Astrocyte (in vitro differentiated cells and primary cell): ENCODE data around the gene GCM1. TPM values are rescaled to one million over a fixed set of nuclear protein-coding genes. Genes with fewer than 3 reads are reported as not detected.

ENCODE experiments used
- DNase-seq: peaks from one replicate; pipeline ENCODE4 v3.0.0-alpha.2; 2010; ENCODE audit warnings: low read depth
- FAIRE-seq: peaks from 2 replicates; lab custom pipeline; 2011; peaks lifted over from hg19 to GRCh38; lab: Jason Lieb, UNC
- H2AFZ ChIP-seq: 2 replicates; pipeline ENCODE4 v1.6.0; 2012; ENCODE audit warnings: low read depth, low read length, inconsistent platforms
- H3K27ac ChIP-seq: 2 replicates; pipeline ENCODE4 v1.5.1; 2011; ENCODE audit warnings: low read depth, low read length, inconsistent platforms
- H3K27me3 ChIP-seq: 2 replicates; pipeline ENCODE4 v1.6.0; 2011; ENCODE audit warnings: low read length, inconsistent platforms; ENCODE audit not compliant: insufficient read depth
- H3K36me3 ChIP-seq: 2 replicates; pipeline ENCODE4 v1.5.1; 2011; ENCODE audit warnings: low read length, inconsistent platforms; ENCODE audit not compliant: insufficient read depth
- H3K4me1 ChIP-seq: 2 replicates; pipeline ENCODE4 v1.5.1; 2011; ENCODE audit warnings: low read length, inconsistent platforms; ENCODE audit not compliant: insufficient read depth
- H3K4me2 ChIP-seq: 2 replicates; pipeline ENCODE4 v1.6.0; 2012; ENCODE audit warnings: low read length, inconsistent platforms
- H3K4me3 ChIP-seq: 2 replicates; pipeline ENCODE4 v1.5.1; 2011; ENCODE audit warnings: low read depth, mild to moderate bottlenecking, low read length, inconsistent platforms; ENCODE audit not compliant: insufficient read depth
- H3K79me2 ChIP-seq: 2 replicates; pipeline ENCODE4 v1.6.0; 2012; ENCODE audit warnings: mild to moderate bottlenecking, low read length, inconsistent platforms; ENCODE audit not compliant: insufficient read depth
- H3K9ac ChIP-seq: 2 replicates; pipeline ENCODE4 v1.6.0; 2012; ENCODE audit warnings: mild to moderate bottlenecking, low read length, inconsistent platforms
- H3K9me3 ChIP-seq: 2 replicates; pipeline ENCODE4 v1.5.1; 2012; ENCODE audit warnings: low read depth, mild to moderate bottlenecking, low read length, inconsistent platforms; ENCODE audit not compliant: insufficient read depth
- H4K20me1 ChIP-seq: 2 replicates; pipeline ENCODE4 v1.6.0; 2012; ENCODE audit warnings: low read length, inconsistent platforms; ENCODE audit not compliant: insufficient read depth
- H3K27ac Mint-ChIP-seq: one replicate; pipeline ENCODE4 v1.8.0; 2021; ENCODE audit warnings: mild to moderate bottlenecking, mixed read lengths; ENCODE audit not compliant: unreplicated experiment
- H3K27me3 Mint-ChIP-seq: one replicate; pipeline ENCODE4 v1.8.0; 2021; ENCODE audit warnings: low read depth, mixed read lengths; ENCODE audit not compliant: unreplicated experiment
- H3K36me3 Mint-ChIP-seq: one replicate; pipeline ENCODE4 v1.8.0; 2021; ENCODE audit warnings: low read depth, mixed read lengths; ENCODE audit not compliant: unreplicated experiment
- H3K4me1 Mint-ChIP-seq: one replicate; pipeline ENCODE4 v1.8.0; 2021; ENCODE audit warnings: low read depth, mixed read lengths; ENCODE audit not compliant: unreplicated experiment
- H3K4me3 Mint-ChIP-seq: one replicate; pipeline ENCODE4 v1.8.0; 2021; ENCODE audit warnings: mild to moderate bottlenecking, moderate library complexity, mixed read lengths; ENCODE audit not compliant: unreplicated experiment
- H3K9me3 Mint-ChIP-seq: one replicate; pipeline ENCODE4 v1.8.0; 2021; ENCODE audit warnings: mild to moderate bottlenecking, mixed read lengths; ENCODE audit not compliant: unreplicated experiment
- EZH2 ChIP-seq: IDR thresholded peaks from 2 replicates; pipeline ENCODE4 v1.6.1; 2012; ENCODE audit warnings: mild to moderate bottlenecking, low read length, inconsistent platforms; ENCODE audit not compliant: insufficient read depth
- total RNA-seq: library from RNA; stranded (reverse); gene quantifications from 2 replicates; pipeline ENCODE4 v1.2.1, GENCODE V29; 2021
- TF ChIP-seq, protein P1 (sequence below): IDR thresholded peaks from 2 replicates; pipeline ENCODE4 v1.5.1; 2011; ENCODE audit warnings: low read depth, mild to moderate bottlenecking, inconsistent platforms, low read length, moderate library complexity; ENCODE audit not compliant: insufficient read depth

The GCM1 gene
- total RNA-seq, 1 donor from 2014 or later, result not detected

DNA sequence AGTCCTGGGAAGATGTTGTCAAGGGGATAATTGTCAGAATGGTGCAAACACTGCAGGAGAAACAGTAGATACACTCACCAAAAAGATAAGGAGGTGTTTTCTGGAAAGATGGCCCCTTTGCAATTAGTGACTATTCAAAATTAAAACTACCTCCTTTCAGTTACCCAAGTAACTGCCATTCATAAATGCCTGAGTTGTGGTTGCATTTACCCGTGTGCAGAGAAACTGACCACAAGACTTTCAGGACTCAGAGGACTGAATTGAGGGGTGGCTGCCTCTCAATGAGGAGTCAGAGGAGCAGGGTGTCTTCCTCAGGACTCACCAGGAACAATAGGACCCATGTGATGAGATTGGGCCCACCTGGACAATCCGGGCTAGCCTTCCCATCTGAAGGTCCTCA is 39.0 kb downstream of the GCM1 start:
- FAIRE-seq (no peak), DNase-seq (no peak)
- no peaks in the 10 kb centered on the region for H3K4me1 ChIP-seq
- no peaks in the 10 kb centered on the region for H3K27me3 ChIP-seq
- H2AFZ ChIP-seq, result no peak overlapping the region
- H3K9me3 ChIP-seq, result no peaks in the 10 kb centered on the region
- H3K79me2 ChIP-seq, result no peaks in the 10 kb centered on the region
- Mint-ChIP-seq H3K27ac (no peak overlapping the region), H3K9me3 (no peaks in the 10 kb centered on the region), H3K27me3 (no peaks in the 10 kb centered on the region), H3K4me1 (no peaks in the 10 kb centered on the region), H3K36me3 (no peaks in the 10 kb centered on the region), H3K4me3 (no peak overlapping the region)
- TF ChIP-seq, protein P1, sequence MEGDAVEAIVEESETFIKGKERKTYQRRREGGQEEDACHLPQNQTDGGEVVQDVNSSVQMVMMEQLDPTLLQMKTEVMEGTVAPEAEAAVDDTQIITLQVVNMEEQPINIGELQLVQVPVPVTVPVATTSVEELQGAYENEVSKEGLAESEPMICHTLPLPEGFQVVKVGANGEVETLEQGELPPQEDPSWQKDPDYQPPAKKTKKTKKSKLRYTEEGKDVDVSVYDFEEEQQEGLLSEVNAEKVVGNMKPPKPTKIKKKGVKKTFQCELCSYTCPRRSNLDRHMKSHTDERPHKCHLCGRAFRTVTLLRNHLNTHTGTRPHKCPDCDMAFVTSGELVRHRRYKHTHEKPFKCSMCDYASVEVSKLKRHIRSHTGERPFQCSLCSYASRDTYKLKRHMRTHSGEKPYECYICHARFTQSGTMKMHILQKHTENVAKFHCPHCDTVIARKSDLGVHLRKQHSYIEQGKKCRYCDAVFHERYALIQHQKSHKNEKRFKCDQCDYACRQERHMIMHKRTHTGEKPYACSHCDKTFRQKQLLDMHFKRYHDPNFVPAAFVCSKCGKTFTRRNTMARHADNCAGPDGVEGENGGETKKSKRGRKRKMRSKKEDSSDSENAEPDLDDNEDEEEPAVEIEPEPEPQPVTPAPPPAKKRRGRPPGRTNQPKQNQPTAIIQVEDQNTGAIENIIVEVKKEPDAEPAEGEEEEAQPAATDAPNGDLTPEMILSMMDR, result no peak
- TF ChIP-seq EZH2, result no peak
- H3K4me3 ChIP-seq, result no peak overlapping the region
- no peaks in the 10 kb centered on the region for H4K20me1 ChIP-seq
- H3K36me3 ChIP-seq, result no peaks in the 10 kb centered on the region
- H3K27ac ChIP-seq, result no peak overlapping the region
- H3K9ac ChIP-seq, result no peak overlapping the region
- no peak overlapping the region for H3K4me2 ChIP-seq

DNA sequence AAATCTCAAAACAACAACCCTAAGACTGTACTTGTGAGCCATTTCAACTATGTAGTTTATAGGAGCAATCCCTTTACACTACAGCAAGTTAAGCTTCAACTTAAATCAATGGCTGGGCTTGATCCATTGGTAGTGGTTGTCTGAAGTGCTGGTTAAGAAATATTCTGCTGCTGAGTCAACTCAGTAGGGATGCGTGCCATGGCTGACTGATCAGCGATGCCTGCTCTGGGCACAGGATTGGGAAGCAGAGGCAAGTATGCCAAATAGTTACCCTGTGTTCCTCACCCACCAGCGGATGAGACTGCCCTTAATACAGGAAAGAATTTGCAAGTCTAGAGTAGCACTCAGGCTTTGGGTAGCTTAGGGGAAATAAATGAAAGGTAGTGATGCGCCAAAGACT is 41.5 kb downstream of the GCM1 start:
- H2AFZ ChIP-seq, result no peak overlapping the region
- Mint-ChIP-seq H3K9me3 (no peaks in the 10 kb centered on the region), H3K4me1 (no peaks in the 10 kb centered on the region), H3K27ac (no peak overlapping the region), H3K27me3 (no peaks in the 10 kb centered on the region), H3K36me3 (no peaks in the 10 kb centered on the region), H3K4me3 (no peak overlapping the region)
- H4K20me1 ChIP-seq, result no peaks in the 10 kb centered on the region
- H3K36me3 ChIP-seq, result no peaks in the 10 kb centered on the region
- H3K4me1 ChIP-seq, result no peaks in the 10 kb centered on the region
- H3K27ac ChIP-seq, result no peak overlapping the region
- H3K9me3 ChIP-seq, result no peaks in the 10 kb centered on the region
- no peak overlapping the region for H3K9ac ChIP-seq
- no peak for TF ChIP-seq EZH2
- H3K4me2 ChIP-seq, result no peak overlapping the region
- no peak overlapping the region for H3K4me3 ChIP-seq
- peak; percentile 55 for FAIRE-seq
- peak; percentile 70 for DNase-seq
- no peaks in the 10 kb centered on the region for H3K27me3 ChIP-seq
- H3K79me2 ChIP-seq, result no peaks in the 10 kb centered on the region

DNA sequence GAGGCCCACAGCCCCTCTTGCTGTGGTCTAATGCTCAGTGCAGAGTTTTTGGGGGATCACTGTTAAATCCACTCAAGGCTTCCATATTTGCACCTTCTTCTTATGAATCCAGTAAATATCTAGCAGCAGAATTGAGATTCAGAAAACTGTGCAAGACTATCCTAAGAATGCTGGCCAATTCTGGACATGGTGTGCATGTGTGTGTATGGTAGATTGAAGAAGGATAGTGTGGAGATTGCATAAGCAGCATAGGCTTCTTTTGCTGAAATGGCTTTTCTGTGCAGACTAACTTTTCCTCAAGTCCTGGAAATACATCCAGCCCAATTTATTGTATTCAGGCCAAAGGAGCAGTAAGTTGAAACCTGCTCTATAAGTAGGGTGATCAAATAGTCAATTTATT is 43.7 kb downstream of the GCM1 start:
- no peak overlapping the region for H3K27ac Mint-ChIP-seq
- no peak for FAIRE-seq
- no peaks in the 10 kb centered on the region for H3K9me3 ChIP-seq

More for the DNA sequence above, 43.7 kb downstream of the GCM1 start:
- no peaks in the 10 kb centered on the region for H3K27me3 ChIP-seq
- no peak for DNase-seq
- Mint-ChIP-seq H3K27me3 (no peaks in the 10 kb centered on the region), H3K4me1 (no peaks in the 10 kb centered on the region), H3K36me3 (peaks cover 2% of the 10 kb centered on the region), H3K4me3 (no peak overlapping the region), H3K9me3 (no peaks in the 10 kb centered on the region)
- H3K36me3 ChIP-seq, result peaks cover 9% of the 10 kb centered on the region
- no peak overlapping the region for H3K4me3 ChIP-seq
- H2AFZ ChIP-seq, result no peak overlapping the region
- no peaks in the 10 kb centered on the region for H3K79me2 ChIP-seq
- TF ChIP-seq EZH2, result no peak
- TF ChIP-seq, protein P1, result no peak
- H3K9ac ChIP-seq, result no peak overlapping the region
- H3K4me1 ChIP-seq, result no peaks in the 10 kb centered on the region
- no peak overlapping the region for H3K4me2 ChIP-seq
- H4K20me1 ChIP-seq, result no peaks in the 10 kb centered on the region
- H3K27ac ChIP-seq, result no peak overlapping the region
